ENCODE results near the gene MYMX.

Gene MYMX

DNA sequence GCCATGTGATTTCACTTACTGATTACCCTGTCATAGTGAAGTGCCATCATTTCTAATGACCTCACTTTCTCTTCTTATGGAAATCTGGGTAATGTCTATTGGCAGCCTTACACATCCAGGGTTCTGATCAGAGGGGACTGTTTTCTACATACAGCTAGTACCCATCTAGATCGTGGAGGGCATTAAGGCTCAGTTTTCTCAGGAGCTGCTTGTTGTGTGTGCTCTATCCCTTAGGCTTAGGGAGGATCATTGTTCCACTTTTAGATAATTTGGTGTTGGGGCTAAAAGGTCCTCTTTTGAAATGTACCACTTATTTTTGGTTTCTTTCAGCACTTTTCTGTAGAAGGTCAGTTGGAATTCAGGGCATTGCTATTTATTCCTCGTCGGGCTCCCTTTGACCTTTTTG is 34.0 kb downstream of the MYMX start:
- no peak for DNase-seq (ENCODE audit: low spot score)

DNA sequence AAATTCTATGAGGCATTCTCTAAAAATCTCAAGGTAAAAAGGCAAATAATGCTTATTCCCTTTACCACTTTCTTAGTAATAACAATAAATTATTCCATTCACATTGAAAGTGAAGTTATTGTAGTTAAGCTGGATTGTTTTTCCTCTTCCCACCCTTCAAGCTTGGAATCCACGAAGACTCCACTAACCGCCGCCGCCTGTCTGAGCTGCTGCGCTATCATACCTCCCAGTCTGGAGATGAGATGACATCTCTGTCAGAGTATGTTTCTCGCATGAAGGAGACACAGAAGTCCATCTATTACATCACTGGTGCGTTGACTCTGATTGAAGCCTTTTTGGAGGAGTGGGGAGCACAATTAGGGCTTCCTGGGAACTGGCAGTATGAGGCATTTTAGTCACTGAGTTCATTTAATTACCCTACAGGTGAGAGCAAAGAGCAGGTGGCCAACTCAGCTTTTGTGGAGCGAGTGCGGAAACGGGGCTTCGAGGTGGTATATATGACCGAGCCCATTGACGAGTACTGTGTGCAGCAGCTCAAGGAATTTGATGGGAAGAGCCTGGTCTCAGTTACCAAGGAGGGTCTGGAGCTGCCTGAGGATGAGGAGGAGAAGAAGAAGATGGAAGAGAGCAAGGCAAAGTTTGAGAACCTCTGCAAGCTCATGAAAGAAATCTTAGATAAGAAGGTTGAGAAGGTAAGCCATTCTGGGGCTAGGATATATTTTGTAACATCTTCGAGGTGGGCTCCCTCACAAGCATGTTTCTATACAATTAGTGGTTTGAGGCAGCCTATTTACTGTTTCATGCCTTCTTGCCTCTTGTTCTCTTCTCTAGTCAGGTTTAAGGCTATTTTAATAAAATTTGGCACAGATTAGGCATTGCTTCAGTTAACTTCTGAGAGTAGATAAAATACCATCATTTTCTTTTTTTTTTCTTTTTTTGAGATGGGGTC is 35.1 kb downstream of the MYMX start:
- no peak for DNase-seq (ENCODE audit: low spot score)

DNA sequence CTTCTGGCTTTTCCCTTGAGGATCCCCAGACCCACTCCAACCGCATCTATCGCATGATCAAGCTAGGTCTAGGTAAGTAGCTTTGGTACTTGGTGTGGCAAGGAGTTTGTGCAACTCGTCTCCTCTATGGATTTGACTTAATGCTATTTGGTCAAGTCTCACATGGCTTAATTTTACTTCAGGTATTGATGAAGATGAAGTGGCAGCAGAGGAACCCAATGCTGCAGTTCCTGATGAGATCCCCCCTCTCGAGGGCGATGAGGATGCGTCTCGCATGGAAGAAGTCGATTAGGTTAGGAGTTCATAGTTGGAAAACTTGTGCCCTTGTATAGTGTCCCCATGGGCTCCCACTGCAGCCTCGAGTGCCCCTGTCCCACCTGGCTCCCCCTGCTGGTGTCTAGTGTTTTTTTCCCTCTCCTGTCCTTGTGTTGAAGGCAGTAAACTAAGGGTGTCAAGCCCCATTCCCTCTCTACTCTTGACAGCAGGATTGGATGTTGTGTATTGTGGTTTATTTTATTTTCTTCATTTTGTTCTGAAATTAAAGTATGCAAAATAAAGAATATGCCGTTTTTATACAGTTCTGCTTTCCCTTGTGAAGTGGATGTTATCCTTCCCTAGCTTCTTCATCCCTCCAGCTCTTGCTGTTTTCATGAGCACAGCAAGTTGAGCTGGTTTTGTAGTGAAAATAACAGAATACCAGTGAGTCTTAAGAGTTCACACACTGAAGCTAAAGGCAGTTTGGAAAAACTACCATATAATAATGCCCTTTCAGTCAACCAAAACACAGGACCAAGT is 36.8 kb downstream of the MYMX start:
- no peak for DNase-seq (ENCODE audit: low spot score)

DNA sequence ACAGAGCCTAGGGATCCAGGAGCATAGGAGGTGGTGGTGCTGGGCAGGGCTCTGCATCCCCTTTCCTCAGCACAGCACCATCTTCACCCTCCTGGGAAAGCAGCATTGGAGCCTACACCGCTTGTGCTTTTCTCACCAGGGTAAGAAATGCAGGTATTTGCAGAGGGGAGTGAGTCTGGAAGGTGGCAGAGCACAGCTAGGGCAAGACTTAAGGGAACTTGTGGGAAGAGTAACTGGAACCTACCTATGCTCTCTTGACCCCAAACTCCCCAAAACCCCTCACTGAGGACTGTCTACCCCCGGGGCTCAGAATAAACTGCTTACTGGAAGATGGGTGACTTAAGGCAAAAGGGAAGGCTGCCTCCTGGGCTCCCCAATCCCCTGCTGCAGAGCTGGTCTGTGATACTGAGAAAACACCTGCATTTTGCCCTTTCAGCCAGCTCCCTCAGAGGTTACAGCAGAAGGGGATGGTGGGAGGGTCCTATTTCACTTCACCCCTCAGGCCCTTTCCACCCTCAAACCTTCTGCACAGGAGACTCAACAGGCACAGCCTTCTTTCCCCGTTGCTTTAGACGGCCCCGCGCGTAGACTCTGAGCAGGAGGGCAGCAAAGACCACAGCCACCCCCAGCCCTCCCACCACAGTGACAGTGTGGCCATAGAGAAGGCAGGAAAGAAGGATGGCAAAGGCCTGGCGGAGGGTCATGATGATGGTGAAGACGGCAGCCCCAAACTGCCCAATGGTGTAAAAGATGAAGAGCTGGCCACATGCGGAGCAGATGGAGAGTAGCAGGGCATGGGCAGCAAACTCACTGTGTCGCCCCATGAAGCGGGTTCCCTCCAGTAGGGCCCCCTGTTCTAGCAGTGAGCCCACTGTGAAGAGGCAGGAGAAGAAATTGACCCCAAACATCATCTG is 37.7 kb downstream of the MYMX start:
- DNase-seq (ENCODE audit: low spot score), result no peak

DNA sequence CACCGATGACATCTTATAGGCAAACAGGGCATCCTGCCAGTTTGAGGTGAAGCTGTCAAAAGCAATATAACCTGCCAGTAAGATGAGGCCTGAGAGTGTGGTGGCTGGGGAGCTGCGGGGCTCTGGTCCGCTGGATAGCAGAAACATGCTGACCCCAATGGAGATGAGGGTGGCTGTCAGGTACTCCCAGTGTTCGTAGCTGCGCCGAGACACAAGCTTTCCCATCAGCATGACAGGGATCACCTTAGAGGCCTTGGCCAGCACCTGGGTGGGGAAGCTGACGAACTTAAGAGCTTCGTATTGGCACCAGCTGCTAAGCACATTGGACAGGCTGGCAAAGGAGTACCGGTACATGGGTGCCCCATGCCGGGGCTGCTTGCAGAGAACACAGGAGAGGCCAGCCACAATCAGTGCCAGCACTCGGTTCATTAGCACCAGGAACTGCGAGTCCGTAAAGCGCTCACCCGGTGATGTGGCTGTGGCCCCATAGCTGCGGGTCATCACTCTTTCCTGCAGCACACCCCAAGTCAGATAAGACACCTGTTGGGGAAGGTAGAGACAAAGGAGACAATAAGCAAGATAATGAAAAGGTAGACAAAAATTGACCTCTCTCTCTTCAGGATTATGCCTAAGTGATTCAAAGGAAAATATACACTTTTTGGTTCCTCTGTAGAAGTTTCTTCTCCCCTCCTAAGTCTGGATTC is 38.5 kb downstream of the MYMX start:
- no peak for DNase-seq (ENCODE audit: low spot score)

DNA sequence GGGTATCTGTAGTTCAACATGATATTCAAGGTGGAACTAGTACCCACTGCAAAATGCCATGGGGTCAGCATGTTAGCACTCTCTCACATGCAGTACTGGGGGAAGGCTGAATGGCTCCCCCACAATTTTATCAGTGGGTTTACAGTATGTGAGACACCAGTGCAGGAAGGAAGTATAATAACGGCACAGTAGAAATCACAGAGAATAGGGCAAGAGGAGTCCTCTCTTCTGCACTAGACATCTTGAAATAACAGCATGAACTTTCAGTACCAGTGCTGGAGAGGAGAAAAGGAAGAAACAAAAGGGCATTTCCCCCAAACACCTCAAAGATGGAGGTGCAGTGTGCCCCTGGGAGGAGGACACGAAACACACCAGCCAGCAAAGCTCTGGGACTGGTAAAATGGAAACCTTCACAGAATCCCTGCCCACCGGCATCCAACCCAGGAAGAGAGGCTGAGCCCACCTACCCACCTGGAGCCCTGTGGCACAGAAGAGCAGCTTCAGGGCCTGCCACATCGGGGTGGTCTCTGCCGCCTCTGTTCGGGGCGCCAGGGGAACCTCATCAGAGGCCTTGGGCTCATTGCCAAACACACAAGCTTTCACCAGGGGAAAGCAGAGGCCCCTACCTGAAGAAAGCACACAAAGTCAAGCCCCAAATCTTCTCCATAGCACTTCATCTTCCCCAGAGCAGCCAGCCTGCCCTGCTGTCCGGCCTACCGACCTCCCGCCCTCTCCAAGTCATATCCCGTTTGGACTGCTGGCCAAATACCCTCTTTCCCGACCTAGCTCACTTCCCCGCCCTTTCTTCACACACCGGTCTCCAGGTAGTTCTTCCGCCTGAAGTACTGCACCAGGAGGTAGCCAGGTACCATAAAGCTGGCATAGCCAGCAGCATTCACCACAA is 39.4 kb downstream of the MYMX start:
- no peak for DNase-seq (ENCODE audit: low spot score)

DNA sequence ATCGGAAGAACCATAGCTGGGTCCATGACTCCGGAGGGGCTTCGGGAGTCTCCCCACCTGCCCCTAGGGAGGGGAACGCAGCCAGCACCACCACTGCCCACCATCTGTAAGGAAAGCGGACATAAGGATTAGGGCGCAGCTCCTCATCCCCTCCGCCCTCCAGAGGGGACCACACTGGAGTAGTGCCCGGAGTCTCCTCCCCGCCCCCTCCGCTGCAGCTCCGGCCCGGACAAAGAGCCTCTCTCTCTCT is 40.0 kb downstream of the MYMX start:
- DNase-seq (ENCODE audit: low spot score), result no peak

DNA sequence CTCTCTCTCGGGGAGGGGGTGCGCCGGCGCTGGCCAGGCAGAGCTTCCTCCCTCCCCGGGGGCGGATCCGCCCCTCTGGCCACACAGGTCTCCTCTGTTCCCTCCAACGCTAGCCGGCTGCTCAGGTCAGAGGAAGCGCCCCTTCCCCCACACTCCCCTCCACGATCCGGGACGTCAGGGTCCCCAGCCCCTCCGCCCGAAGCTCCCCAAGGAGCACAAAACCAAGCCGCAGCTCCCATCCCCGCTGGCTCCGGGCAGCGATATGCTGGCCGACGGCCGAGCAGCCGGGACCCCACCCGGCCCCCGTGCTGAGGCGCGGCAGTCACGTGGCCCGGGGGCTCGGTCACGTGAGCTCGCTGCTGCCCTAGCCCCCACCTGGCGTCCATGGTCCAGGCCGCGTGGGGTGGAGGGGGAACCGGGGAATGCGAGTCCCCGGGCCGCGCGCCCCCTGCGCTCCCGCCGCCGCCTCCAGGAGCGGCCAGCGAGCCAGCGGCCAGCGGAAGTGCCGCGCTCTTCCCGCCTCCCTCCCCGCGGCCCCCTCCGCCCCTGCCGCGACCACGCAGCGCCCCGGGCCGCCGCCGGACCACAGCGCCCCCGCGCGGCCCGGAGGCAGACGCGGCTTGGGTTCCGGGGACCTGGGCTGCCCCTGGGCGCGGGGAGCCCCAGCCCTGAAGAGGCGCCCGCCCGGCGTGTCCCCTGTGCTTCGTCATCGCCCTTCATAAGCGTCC is 40.5 kb downstream of the MYMX start, which contains the start of gene SLC35B2:
Gene SLC35B2 (minus strand): TSS at position 504 of the 728 bp plus-strand sequence. CDS start 118 bp downstream, at position 386.
- peak; percentile 94 for DNase-seq (ENCODE audit: low spot score)

DNA sequence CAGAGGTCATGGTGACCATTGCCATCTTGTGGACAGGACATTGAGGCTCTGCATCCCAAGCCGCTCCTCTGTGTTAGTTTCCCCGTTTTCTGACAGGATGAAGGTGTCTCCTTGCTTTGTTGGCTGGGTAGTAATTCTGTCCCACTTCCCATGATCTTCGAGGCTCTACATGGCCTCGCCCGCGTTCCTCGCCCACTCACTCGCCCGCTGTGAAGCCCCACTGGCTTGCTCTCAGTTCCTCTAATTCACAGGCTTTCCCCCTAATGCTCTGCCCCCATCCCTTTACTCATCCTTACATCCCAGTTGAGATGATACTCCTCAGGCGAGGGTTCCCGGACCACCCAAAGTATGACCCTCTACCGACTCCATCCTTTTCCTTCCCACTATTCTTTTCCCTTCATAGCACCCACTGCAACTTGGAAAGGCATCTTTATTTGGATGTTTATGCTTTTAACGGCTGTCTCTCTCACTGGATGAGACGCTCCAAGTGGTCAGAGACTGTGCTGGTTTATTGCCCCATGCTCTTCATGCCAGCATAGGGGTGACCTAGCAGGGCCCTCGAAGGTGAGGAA is 41.1 kb downstream of the MYMX start:
- DNase-seq (ENCODE audit: low spot score), result no peak

DNA sequence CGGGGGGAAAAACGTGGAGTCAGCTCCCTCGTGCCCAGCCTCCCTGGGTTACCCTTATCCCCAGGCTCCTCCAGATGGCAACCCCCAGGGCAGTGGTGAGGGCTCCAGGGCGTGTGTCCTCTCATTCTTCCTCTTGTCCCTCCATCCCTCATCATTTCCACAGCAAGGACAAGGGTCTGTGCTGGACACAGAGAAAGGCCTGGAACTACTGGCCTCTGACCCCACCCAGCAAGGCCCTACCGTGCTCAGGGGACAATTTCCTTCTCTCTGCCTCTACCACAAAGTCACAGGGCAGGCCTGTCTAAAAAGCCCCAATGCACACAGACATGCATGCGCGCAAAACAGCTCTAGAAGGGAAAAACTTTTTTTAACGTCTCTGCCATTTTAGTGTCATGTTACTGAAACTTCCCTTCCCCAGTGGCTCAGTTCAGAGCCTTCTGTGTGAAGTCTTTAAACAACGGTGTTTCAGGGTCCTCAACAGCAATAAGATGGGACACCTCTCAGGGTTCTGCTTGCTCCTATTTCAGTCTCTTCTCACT is 41.7 kb downstream of the MYMX start:
- DNase-seq (ENCODE audit: low spot score), result no peak

DNA sequence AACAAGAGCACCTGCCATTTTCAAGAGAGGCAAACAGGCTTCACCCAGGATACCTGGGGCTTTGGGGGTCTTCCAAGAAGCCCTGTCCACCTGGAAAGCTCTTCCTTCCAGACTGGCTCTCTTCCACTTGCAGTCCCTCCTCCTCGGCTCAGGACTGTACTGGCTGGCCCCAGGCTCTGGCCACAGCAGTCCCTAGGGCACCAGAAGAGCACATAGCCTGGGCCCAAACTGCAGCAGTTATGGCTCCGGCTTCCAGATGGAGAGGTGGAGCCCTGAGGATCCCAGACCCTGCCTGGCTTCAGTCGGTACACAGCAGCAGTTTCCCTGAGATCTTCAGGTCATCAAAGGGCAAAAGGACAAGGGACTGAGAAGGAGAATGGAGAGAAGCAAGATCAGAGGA is 42.2 kb downstream of the MYMX start:
- DNase-seq (ENCODE audit: low spot score), result no peak

DNA sequence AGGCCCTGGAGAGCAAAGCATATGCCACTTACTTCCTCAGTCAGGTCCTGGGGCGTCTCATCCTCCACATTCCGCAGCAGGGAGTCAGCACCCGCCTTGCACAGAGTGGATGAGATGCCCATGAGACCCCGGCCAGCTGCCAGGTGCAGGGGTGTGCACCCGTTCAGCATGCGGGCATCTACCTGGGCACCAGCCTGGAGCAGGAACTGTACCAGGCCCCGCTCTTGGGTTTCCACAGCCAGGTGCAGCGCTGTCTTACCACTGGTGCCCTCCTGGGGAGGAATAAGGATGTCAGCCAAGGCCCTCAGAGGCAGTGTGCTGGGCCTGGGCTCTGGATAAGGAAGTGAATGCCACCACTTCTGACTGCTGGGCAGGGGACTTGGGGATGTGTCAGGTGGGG is 43.3 kb downstream of the MYMX start:
- no peak for DNase-seq (ENCODE audit: low spot score)

DNA sequence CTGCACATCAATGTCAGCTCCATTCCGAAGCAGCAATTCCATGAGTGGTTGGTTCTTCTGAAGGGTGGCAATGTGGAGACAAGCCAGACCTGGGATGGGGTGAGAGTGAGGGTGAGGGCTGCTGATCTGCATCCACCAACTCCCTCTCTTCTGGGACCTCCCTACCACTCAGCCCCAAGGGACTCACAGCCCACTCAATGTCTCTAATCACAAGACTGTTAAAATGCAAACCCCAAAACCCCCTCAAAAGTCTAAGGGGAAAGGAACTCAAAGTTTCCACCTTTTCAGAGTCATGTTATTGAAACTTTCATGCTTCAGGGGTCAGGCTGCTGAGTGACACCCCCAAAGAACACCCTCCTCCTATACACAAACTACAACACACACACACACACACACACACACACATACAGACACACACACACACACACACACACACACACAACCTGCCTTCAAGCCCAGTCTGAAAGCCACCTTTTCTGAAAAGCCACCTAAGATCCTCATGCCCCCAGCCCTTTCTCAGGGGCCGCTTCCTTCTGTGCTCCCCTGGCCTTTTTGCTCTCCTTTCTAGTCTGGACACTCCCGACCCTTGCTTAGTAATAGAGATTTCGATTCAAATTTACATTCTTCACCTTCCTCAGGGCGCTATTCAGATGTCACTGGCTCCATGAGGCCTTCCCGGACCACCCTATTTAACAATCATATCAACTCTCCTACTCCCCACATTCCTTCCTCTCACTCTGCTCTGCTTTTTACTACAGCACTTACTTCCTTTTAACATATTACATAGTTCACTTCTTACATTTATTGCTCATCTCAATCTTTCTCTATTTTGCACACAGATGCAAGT is 43.9 kb downstream of the MYMX start:
- DNase-seq (ENCODE audit: low spot score), result no peak

DNA sequence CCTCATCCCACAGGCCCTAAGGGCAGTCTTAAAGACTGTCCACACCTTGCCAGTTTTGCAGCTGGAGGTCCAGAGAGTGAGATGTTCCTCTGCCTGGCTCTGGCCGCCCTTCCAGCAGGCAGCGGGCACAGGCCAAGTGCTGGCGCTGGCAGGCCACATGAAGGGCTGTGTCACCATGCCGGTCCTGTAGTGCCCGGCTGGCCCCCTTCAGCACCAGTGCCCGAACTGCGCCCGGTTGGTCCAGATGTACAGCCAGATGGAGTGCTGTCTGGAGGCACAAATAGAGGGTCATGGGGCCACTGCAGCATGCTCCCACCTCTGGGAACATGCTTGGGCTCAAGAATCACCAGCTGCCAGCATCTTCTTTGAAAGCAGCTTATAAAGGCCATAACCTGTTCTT is 44.9 kb downstream of the MYMX start:
- no peak for DNase-seq (ENCODE audit: low spot score)

DNA sequence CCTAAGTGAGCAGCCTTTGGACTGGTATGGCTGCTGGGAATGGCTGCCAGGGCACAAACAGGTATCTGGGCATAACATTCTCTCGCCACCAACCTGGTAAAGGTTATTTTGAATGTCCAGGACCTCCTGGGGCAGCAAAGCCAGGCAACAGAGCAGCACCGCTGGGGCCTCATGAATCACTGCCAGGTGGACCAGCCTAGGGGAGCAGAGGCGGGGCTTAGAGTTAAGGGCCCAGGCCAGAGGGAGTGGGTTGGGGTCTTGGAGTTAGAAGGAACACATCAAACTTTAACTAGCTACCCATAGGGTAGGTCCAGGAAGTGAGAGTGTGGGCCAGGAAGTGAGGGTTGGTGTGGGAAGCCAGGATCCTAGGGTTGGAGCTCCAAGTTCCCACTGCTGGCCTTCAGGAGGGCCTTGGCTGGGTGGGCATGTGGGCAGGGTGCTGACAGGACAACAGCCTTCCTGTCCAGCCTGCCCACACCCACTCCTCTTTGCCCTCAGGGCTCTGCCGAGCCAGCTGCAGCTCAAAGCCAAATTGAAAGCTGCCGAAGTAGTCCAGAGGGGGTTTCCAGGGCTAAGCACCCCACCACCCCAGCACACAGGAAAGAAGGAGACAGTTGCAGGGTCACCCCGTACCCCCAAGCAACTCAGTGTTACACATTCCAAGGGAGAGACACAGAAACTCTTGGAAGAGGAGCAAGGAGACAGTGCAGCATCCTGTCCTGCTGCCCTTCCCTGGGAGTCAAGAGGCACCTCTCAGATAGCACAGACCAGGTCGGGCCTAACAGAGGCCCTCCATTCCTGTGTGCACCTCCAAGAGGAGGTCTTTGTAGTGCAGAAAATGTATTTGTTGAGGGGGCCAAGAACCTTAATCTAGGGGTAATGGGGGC is 46.0 kb downstream of the MYMX start:
- no peak for DNase-seq (ENCODE audit: low spot score)

DNA sequence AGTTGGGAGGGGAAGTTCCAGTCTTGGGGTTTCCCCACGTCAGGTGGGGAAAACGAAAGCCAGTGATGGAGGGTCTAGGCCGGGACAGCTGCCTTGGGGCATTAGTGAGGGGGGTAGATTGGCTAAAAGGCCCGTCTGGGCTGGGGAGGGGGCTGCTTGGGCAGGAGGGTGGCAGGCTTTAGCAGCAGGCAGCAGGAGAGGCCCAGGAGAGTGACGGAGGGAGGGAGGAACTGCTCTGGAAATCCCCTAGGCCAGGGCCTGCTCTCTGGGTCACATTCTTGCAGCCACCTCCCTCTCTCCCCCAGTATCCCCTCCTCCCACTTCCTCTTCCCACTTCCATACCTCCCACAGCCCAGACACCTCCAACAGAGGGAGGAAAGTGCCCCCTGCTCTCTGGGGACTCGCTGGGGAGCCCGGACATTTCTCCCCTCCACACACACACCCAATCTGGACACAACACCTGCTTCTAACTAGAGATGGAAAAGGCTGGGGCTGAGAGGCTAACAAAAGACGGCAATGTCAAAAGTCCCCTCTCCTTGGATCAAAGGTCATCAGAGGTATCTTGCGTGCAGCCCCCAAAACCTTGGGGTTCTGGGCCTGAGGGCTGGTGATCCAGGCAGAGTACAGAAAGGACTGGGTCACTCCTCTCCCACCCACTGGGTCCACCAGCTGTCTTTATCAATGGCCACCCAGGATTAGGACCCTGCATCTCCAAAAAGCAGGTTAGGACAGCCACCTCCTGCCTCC is 46.8 kb downstream of the MYMX start:
- no peak for DNase-seq (ENCODE audit: low spot score)
